Adipose tissue (tissue), 3 donors: ENCODE measurements around the gene SYT2. TPM values are rescaled to one million over a fixed set of nuclear protein-coding genes. Genes with fewer than 3 reads are reported as not detected.
"Not testable (repeated sequence)": the region's sequence is repeated elsewhere in the genome, so short reads cannot be mapped to it uniquely, and the experiment has no call there.

Experiments used
- H3K27ac ChIP-seq: one replicate; pipeline ENCODE4 v1.5.1; 2013; ENCODE audit warnings: low read depth, low read length
- WGBS, 3 donors: extraction: QIAGEN DNeasy Blood & Tissue Kit; methylation state at CpG; one replicate each; pipeline ENCODE4 v1.1.7; 2013; 5-methylcytosine and 5-hydroxymethylcytosine counted together
- polyA plus RNA-seq, 3 donors: library from polyadenylated mRNA; stranded (reverse); fragments of 200-250 nt; gene quantifications; one replicate each; pipeline ENCODE4 v1.2.3, GENCODE V29; 2013
- donor health status: healthy with polysubstance abuse.
- donor health status: Bipolar disorder and iron deficiency.
- donor health status: healthy.

The SYT2 gene
- under 1 TPM; 0.01 to 0.11 (median 0.01) TPM for polyA plus RNA-seq

GRCh38 chr1:202710070-202711045 is at the start of gene SYT2:
SYT2 (minus strand) TSS chr1:202710454; CDS start chr1:202605772, 104,682 bp downstream.
- no peak within 1 kb of the TSS for H3K27ac ChIP-seq
- WGBS, 3 donors: 6 to 7% (median 6%) methylated on average over 48 to 64 of the region's 64 CpGs

GRCh38 chr1:202756391-202756790 is 46.1 kb upstream of the SYT2 start:
- 89 to 96% (median 93%) methylated on average over 2 of the region's 2 CpGs for WGBS, 3 donors
- no peak overlapping the region for H3K27ac ChIP-seq

- H3K27ac ChIP-seq: no peak overlapping the region
- 94 to 100% (median 98%) methylated on average over 2 of the region's 2 CpGs for WGBS, 3 donors
These were observed 44.0 kb upstream of the SYT2 start for GRCh38 chr1:202754293-202754692.

- no peak overlapping the region for H3K27ac ChIP-seq
- 70 to 76% (median 75%) methylated on average over 3 of the region's 3 CpGs for WGBS, 3 donors
These were observed 42.5 kb upstream of the SYT2 start for GRCh38 chr1:202752774-202753173.

- H3K27ac ChIP-seq: no peak overlapping the region
- 84 to 88% (median 85%) methylated on average over 1 of the region's 1 CpG for WGBS, 3 donors
These were observed 40.5 kb upstream of the SYT2 start for GRCh38 chr1:202750761-202751160.

- 88 to 99% (median 95%) methylated on average over 2 of the region's 2 CpGs for WGBS, 3 donors
- no peak overlapping the region for H3K27ac ChIP-seq
These were observed 39.8 kb upstream of the SYT2 start for GRCh38 chr1:202750024-202750423.

GRCh38 chr1:202745323-202745888 is 35.2 kb upstream of the SYT2 start:
- 58 to 89% (median 61%) methylated on average over 3 of the region's 3 CpGs for WGBS, 3 donors
- H3K27ac ChIP-seq: no peak overlapping the region

GRCh38 chr1:202744770-202745169 is 34.5 kb upstream of the SYT2 start:
- H3K27ac ChIP-seq: not testable (repeated sequence)
- 96 to 98% (median 97%) methylated on average over 3 of the region's 3 CpGs for WGBS, 3 donors

- WGBS, 3 donors: 70 to 98% (median 85%) methylated on average over 6 of the region's 6 CpGs
- no peak overlapping the region for H3K27ac ChIP-seq
These were observed 32.2 kb upstream of the SYT2 start for GRCh38 chr1:202742496-202742895.

GRCh38 chr1:202733251-202733650 is 23.0 kb upstream of the SYT2 start:
- 92 to 94% (median 94%) methylated on average over 10 of the region's 10 CpGs for WGBS, 3 donors
- no peak overlapping the region for H3K27ac ChIP-seq

- WGBS, 3 donors: 85 to 89% (median 87%) methylated on average over 4 of the region's 4 CpGs
- no peak overlapping the region for H3K27ac ChIP-seq
These were observed 18.7 kb upstream of the SYT2 start for GRCh38 chr1:202728951-202729350.

- 91 to 93% (median 93%) methylated on average over 3 of the region's 3 CpGs for WGBS, 3 donors
- no peak overlapping the region for H3K27ac ChIP-seq
These were observed 15.3 kb upstream of the SYT2 start for GRCh38 chr1:202725526-202725925.

GRCh38 chr1:202723708-202724107 is 13.5 kb upstream of the SYT2 start:
- 87 to 92% (median 89%) methylated on average over 7 of the region's 7 CpGs for WGBS, 3 donors
- no peak overlapping the region for H3K27ac ChIP-seq

GRCh38 chr1:202723046-202723445 is 12.8 kb upstream of the SYT2 start:
- not testable (repeated sequence) for H3K27ac ChIP-seq
- WGBS, 3 donors: 74 to 81% (median 80%) methylated on average over 6 of the region's 6 CpGs

- 84 to 92% (median 87%) methylated on average over 2 of the region's 2 CpGs for WGBS, 3 donors
- H3K27ac ChIP-seq: no peak overlapping the region
These were observed 6.4 kb upstream of the SYT2 start for GRCh38 chr1:202716654-202717053.

GRCh38 chr1:202714202-202714601 is 3.9 kb upstream of the SYT2 start:
- H3K27ac ChIP-seq: not testable (repeated sequence)
- 94 to 100% (median 100%) methylated on average over 1 of the region's 1 CpG for WGBS, 3 donors

GRCh38 chr1:202713110-202713509 is 2.9 kb upstream of the SYT2 start:
- 49 to 63% (median 61%) methylated on average over 4 of the region's 4 CpGs for WGBS, 3 donors
- no peak overlapping the region for H3K27ac ChIP-seq

GRCh38 chr1:202711949-202712635 is 1.8 kb upstream of the SYT2 start:
- WGBS, 3 donors: 63 to 81% (median 78%) methylated on average over 9 of the region's 9 CpGs
- no peak overlapping the region for H3K27ac ChIP-seq
